ENCODE results near the gene SRSF4.
"Not testable (repeated sequence)": the region's sequence is repeated elsewhere in the genome, so short reads cannot be mapped to it uniquely, and the experiment has no call there.

The SRSF4 gene

GRCh38 chr1:29223521-29223920 is 41.8 kb upstream of the SRSF4 start:
- no peak for TF ChIP-seq CTCF (conservative IDR thresholded peaks at IDR 0.05; ENCODE audit: control insufficient read depth, insufficient read depth, low read depth, low read length)
- DNase-seq (ENCODE audit: low read depth) = no peak
- H3K4me3 ChIP-seq (ENCODE audit: control insufficient read depth, low read depth, low read length) = no peak overlapping the region

DNA sequence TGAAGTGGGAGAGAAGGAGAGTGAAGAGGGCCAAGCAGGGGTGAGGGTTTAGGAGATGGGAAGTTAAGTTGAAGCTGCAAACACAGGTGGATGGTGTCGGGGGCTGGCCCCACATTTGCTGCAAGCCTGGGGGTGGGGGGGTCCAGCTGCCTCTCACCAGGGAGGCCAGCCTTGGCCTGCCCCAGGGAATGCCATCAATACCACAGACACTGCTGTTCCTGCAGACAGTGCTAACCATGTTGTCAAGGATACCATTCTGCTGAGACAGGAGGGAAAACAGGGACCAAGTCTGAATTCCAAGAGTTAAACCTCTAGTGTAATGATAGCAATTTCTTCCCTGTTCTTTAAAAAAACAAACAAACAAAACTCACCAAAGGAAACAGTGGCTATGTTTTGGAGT is 41.0 kb upstream of the SRSF4 start:
- TF ChIP-seq CTCF (conservative IDR thresholded peaks at IDR 0.05; ENCODE audit: control insufficient read depth, insufficient read depth, low read depth, low read length) = no peak
- no peak for DNase-seq (ENCODE audit: low read depth)
- no peak overlapping the region for H3K4me3 ChIP-seq (ENCODE audit: control insufficient read depth, low read depth, low read length)

- not testable (repeated sequence) for DNase-seq (ENCODE audit: low read depth); H3K4me3 ChIP-seq (ENCODE audit: control insufficient read depth, low read depth, low read length)
Measured at GRCh38 chr1:29222260-29222659, 40.6 kb upstream of the SRSF4 start.

DNA sequence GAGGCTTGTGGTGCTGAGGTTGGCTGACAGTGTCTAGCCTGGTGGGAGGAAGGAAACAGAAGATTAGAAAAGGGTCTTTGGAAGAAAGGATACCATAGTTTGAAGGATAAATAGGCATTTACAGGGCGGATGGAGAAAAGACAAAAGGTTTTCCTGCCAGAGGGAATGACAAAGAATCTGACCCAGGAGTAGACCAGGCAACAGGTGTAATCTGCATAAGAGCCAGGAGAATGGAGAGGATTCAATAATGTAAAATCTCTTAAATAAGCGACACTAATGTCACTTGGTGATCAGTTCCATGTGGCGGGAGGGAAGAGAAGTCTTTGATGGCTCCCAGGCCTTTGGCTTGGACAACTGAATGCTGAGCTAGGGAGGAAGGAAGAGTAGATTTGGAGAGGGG is 39.6 kb upstream of the SRSF4 start:
- no peak for TF ChIP-seq CTCF (conservative IDR thresholded peaks at IDR 0.05; ENCODE audit: control insufficient read depth, insufficient read depth, low read depth, low read length)
- DNase-seq (ENCODE audit: low read depth) = no peak
- H3K4me3 ChIP-seq (ENCODE audit: control insufficient read depth, low read depth, low read length) = no peak overlapping the region

DNA sequence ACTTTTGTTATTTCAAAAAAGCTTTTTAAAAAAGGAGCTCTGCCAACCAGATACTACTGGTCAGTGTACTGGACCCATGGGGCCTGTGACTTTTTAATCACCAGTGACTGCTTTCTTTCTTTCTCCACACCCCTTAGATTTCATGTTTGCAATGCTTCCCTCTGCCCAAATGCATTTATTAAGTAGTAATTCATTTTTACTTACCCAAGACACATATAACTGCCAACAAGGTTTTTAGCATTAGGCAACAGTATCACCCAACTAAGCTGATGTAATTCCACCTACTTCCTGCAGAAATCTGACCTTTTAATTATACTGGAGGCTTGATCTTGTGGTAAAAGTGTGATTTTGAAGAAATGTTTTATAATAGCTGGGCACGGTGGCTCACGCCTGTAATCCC is 36.5 kb upstream of the SRSF4 start:
- peak; percentile 28 for DNase-seq (ENCODE audit: low read depth)
- H3K4me3 ChIP-seq (ENCODE audit: control insufficient read depth, low read depth, low read length) = no peak overlapping the region
- no peak for TF ChIP-seq CTCF (conservative IDR thresholded peaks at IDR 0.05; ENCODE audit: control insufficient read depth, insufficient read depth, low read depth, low read length)

DNA sequence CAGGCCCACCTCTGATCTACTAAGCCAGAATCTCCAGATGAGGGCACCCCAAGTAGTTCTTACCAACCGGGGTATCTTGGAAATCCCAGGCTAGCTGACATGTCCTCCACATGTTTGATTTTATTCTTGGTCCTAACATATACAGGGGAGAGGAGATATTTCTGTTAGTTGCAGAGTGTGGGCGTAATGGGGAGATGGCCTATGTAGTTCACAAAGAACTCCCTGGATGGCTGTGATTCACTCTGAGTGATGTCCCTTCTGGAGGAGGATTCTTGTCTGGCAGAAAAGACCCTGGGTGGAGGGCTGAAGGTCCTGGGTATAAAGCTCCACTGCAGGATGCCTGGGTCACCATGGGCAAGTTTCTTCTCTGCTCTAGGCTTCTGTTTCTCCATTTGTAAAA is 35.9 kb upstream of the SRSF4 start:
- no peak for TF ChIP-seq CTCF (conservative IDR thresholded peaks at IDR 0.05; ENCODE audit: control insufficient read depth, insufficient read depth, low read depth, low read length)
- H3K4me3 ChIP-seq (ENCODE audit: control insufficient read depth, low read depth, low read length) = no peak overlapping the region
- DNase-seq (ENCODE audit: low read depth) = no peak

DNA sequence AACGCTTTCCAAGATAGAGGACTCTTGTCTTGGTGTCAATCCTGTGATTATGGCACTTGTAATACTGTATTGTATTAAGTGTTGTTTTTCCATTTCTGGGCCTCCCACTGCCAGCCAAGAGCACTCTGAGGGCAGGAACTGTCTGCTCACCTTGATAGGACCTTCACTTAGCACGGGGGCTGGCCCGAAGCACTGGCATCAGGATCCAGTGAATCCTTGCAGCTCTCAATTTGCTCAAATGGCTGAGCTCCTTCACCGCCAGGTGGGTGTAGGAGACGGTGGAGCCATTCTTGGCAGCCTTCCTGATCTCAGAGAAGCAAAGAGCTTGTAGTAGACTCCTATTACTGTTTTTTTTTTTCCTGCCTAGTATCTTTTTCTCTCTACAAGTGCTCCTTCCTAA is 31.4 kb upstream of the SRSF4 start:
- H3K4me3 ChIP-seq (ENCODE audit: control insufficient read depth, low read depth, low read length) = no peak overlapping the region
- no peak for DNase-seq (ENCODE audit: low read depth)
- TF ChIP-seq CTCF (conservative IDR thresholded peaks at IDR 0.05; ENCODE audit: control insufficient read depth, insufficient read depth, low read depth, low read length) = no peak

All from fibroblast of mammary gland (primary cell).